Gastroesophageal sphincter (tissue), 3 donors: ENCODE measurements around the gene OR2T10.

ENCODE experiments used
- POLR2A ChIP-seq, 2 donors: fragments of 450-650 bp; IDR thresholded peaks; one replicate each; pipeline ENCODE4 v1.6.1; 2017; ENCODE audit warnings: antibody characterized with exemption in 2 of 2, mild to moderate bottlenecking in 2 of 2, moderate library complexity in 1 of 2
- TF ChIP-seq, protein P1 (sequence below), 4 experiments: fragments of 200-600 bp in 2 of 4; fragments of 450-650 bp in 2 of 4; sonication (generic) in 1 of 4; IDR thresholded peaks; one replicate each; pipeline ENCODE4 v1.5.1; 2017 to 2019; ENCODE audit warnings: antibody characterized with exemption in 4 of 4, mild to moderate bottlenecking in 2 of 4, moderate library complexity in 2 of 4

DNA sequence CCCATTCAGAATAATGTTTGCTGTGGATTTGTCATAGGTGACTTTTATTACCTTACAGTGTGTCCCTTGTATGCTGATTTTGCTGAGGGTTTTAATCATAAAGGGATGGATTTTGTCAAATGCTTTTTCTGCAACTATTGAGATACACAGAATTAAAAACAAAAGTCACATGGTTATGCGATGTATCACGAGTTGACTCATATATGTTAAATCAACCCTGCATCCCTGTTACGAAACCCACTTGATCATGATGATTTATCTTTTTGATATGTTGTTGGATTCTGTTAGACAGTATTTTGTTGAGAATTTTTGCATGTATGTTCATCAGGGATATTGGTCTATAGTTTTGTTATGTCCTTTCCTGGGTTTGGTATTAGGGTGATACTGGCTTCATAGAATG, 12.2 kb downstream of the OR2T10 start:
- TF ChIP-seq, protein P1, sequence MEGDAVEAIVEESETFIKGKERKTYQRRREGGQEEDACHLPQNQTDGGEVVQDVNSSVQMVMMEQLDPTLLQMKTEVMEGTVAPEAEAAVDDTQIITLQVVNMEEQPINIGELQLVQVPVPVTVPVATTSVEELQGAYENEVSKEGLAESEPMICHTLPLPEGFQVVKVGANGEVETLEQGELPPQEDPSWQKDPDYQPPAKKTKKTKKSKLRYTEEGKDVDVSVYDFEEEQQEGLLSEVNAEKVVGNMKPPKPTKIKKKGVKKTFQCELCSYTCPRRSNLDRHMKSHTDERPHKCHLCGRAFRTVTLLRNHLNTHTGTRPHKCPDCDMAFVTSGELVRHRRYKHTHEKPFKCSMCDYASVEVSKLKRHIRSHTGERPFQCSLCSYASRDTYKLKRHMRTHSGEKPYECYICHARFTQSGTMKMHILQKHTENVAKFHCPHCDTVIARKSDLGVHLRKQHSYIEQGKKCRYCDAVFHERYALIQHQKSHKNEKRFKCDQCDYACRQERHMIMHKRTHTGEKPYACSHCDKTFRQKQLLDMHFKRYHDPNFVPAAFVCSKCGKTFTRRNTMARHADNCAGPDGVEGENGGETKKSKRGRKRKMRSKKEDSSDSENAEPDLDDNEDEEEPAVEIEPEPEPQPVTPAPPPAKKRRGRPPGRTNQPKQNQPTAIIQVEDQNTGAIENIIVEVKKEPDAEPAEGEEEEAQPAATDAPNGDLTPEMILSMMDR (IDR thresholded peaks at IDR 0.05) = no peak
- no peak for TF ChIP-seq POLR2A (IDR thresholded peaks at IDR 0.05)
